CD14-positive monocyte (primary cell): Measurements from ENCODE around the gene ITSN1. TPM values are rescaled to one million over a fixed set of nuclear protein-coding genes. Genes with fewer than 3 reads are reported as not detected.

Experiments
- DNase-seq, 3 donors: peaks; one replicate each; pipeline ENCODE4 v3.0.0-alpha.2; 2011 to 2022
- H2AFZ ChIP-seq: 2 replicates; pipeline ENCODE4 v1.6.0; 2012; ENCODE audit warnings: mild to moderate bottlenecking, low read depth, low read length, inconsistent platforms; ENCODE audit not compliant: insufficient read depth, poor library complexity, severe bottlenecking
- H3K27ac ChIP-seq, 2 donors: 1 replicate in 1 of 2; 2 replicates in 1 of 2; pipeline ENCODE4 v1.5.1; 2012 to 2013; ENCODE audit warnings: low read length in 2 of 2, control low read depth in 1 of 2, inconsistent platforms in 1 of 2, low read depth in 1 of 2, mild to moderate bottlenecking in 1 of 2
- H3K27me3 ChIP-seq, 2 donors: one replicate each; pipeline versions ENCODE4 v1.6.0 to v1.6.1; 2011 to 2013; ENCODE audit warnings: low read length in 2 of 2; ENCODE audit not compliant: control insufficient read depth in 2 of 2, insufficient read depth in 2 of 2
- H3K36me3 ChIP-seq, 2 donors: replicated peaks in 1 of 2; 1 replicate in 1 of 2; 2 replicates in 1 of 2; pipeline versions ENCODE4 v1.5.1 to v1.6.1; 2012 to 2013; ENCODE audit warnings: low read length in 2 of 2, control low read depth in 1 of 2, inconsistent platforms in 1 of 2, mild to moderate bottlenecking in 1 of 2; ENCODE audit not compliant: insufficient read depth in 2 of 2, control insufficient read depth in 1 of 2
- H3K4me1 ChIP-seq, 2 donors: 1 replicate in 1 of 2; 2 replicates in 1 of 2; pipeline versions ENCODE4 v1.5.1 to v1.6.1; 2012 to 2013; ENCODE audit warnings: low read length in 2 of 2, control low read depth in 1 of 2, inconsistent platforms in 1 of 2, mild to moderate bottlenecking in 1 of 2, moderate library complexity in 1 of 2; ENCODE audit not compliant: insufficient read depth in 2 of 2, control insufficient read depth in 1 of 2
- H3K4me2 ChIP-seq: replicated peaks from 2 replicates; pipeline ENCODE3; 2012; ENCODE audit warnings: low read length, moderate library complexity, mild to moderate bottlenecking; ENCODE audit not compliant: poor library complexity, severe bottlenecking; ENCODE audit errors: extremely low read depth
- H3K4me3 ChIP-seq, 3 experiments: fragments of 200-600 bp in 1 of 3; sonication (generic) in 1 of 3; replicated peaks in 1 of 3; 1 replicate in 2 of 3; 2 replicates in 1 of 3; pipeline ENCODE4 v1.5.1; 2011 to 2013; ENCODE audit warnings: low read length in 3 of 3, mild to moderate bottlenecking in 3 of 3, control low read depth in 2 of 3, low read depth in 2 of 3, inconsistent platforms in 1 of 3, moderate library complexity in 1 of 3
- H3K79me2 ChIP-seq: 2 replicates; pipeline ENCODE4 v1.6.0; 2012; ENCODE audit warnings: mild to moderate bottlenecking, control low read depth, inconsistent platforms, low read length, moderate library complexity; ENCODE audit not compliant: insufficient read depth
- H3K9ac ChIP-seq: 2 replicates; pipeline ENCODE4 v1.6.0; 2017; ENCODE audit warnings: low read length, mild to moderate bottlenecking; ENCODE audit not compliant: insufficient read depth, poor library complexity, severe bottlenecking
- H3K9me3 ChIP-seq, 2 donors: replicated peaks in 1 of 2; 1 replicate in 1 of 2; 2 replicates in 1 of 2; pipeline versions ENCODE4 v1.5.1 to v1.6.1; 2012 to 2013; ENCODE audit warnings: low read length in 2 of 2, control low read depth in 1 of 2; ENCODE audit not compliant: control insufficient read depth in 1 of 2, insufficient read depth in 1 of 2
- H4K20me1 ChIP-seq: 2 replicates; pipeline ENCODE4 v1.6.0; 2012; ENCODE audit warnings: mild to moderate bottlenecking, low read length, control low read depth, moderate library complexity; ENCODE audit not compliant: insufficient read depth
- H3K27ac Mint-ChIP-seq, 7 donors: one replicate each; pipeline ENCODE4 v1.8.0; 2020; ENCODE audit warnings: mild to moderate bottlenecking in 7 of 7, mixed read lengths in 7 of 7, moderate library complexity in 6 of 7, inconsistent platforms in 2 of 7
- H3K27me3 Mint-ChIP-seq, 3 donors: one replicate each; pipeline ENCODE4 v1.8.0; 2021 to 2022; ENCODE audit warnings: low read depth in 3 of 3, mild to moderate bottlenecking in 3 of 3, mixed read lengths in 3 of 3, moderate library complexity in 3 of 3, inconsistent platforms in 1 of 3
- H3K36me3 Mint-ChIP-seq, 2 donors: one replicate each; pipeline ENCODE4 v1.8.0; 2020; ENCODE audit warnings: mixed read lengths in 2 of 2, inconsistent platforms in 1 of 2, mild to moderate bottlenecking in 1 of 2
- H3K4me1 Mint-ChIP-seq: one replicate; pipeline ENCODE4 v1.8.0; 2020; ENCODE audit warnings: mild to moderate bottlenecking, mixed read lengths
- H3K4me3 Mint-ChIP-seq, 2 donors: one replicate each; pipeline ENCODE4 v1.8.0; 2020; ENCODE audit warnings: mild to moderate bottlenecking in 2 of 2, mixed read lengths in 2 of 2, moderate library complexity in 1 of 2
- H3K9me3 Mint-ChIP-seq, 7 donors: one replicate each; pipeline ENCODE4 v1.8.0; 2020 to 2022; ENCODE audit warnings: mixed read lengths in 7 of 7, mild to moderate bottlenecking in 6 of 7, moderate library complexity in 6 of 7, inconsistent platforms in 2 of 7
- CTCF ChIP-seq: fragments of 200-600 bp; IDR thresholded peaks from one replicate; pipeline ENCODE4 v1.8.0; 2022; ENCODE audit warnings: antibody characterized with exemption, mild to moderate bottlenecking
- WGBS: methylation state at CpG from one replicate; pipeline ENCODE4 v1.1.5; 2013; ENCODE audit warnings: missing lambda C conversion rate; ENCODE audit not compliant: insufficient coverage; 5-methylcytosine and 5-hydroxymethylcytosine counted together
- intact Hi-C, 2 donors: fragments of 100-400 bp; cut with micrococcal nuclease; formaldehyde crosslinking; loops; one replicate each; pipeline versions ENCODE4 v1.15.0 to v1.15.1; 2023
- polyA plus RNA-seq, 3 donors: library from polyadenylated mRNA; depleted of rRNA in 1 of 3; unstranded in 2 of 3; stranded (reverse) in 1 of 3; fragments of 300-500 nt in 2 of 3; fragments of >200 nt in 1 of 3; fragmentation: Illumina TruSeq in 2 of 3; gene quantifications; 1 replicate in 2 of 3; 2 replicates in 1 of 3; pipeline ENCODE4 v1.2.3, GENCODE V29; 2012 to 2021

ITSN1 gene
- polyA plus RNA-seq, 3 donors, result 4.7 to 10.3 (median 5.1) TPM

- H3K27me3 Mint-ChIP-seq, result peaks cover 0 to 8% (median 3%) of the 10 kb centered on the region in 3 donors
- no peak for DNase-seq
- no peak for TF ChIP-seq CTCF
- no peaks in the 10 kb centered on the region for H3K27me3 ChIP-seq
- intact Hi-C loops, result no loop called here
- no peaks in the 10 kb centered on the region for H3K4me1 Mint-ChIP-seq
- H3K36me3 Mint-ChIP-seq, result no peaks in the 10 kb centered on the region
- H2AFZ ChIP-seq, result no peak overlapping the region
- no peaks in the 10 kb centered on the region for H3K4me1 ChIP-seq
- H3K27ac Mint-ChIP-seq, result no peak overlapping the region
- no peaks in the 10 kb centered on the region for H3K9me3 ChIP-seq
- H3K9me3 Mint-ChIP-seq, result no peaks in the 10 kb centered on the region
- no peaks in the 10 kb centered on the region for H4K20me1 ChIP-seq
- no peak overlapping the region for H3K9ac ChIP-seq
- no peak overlapping the region for H3K4me2 ChIP-seq
- H3K4me3 Mint-ChIP-seq, result no peak overlapping the region
- H3K27ac ChIP-seq, result no peak overlapping the region
- H3K36me3 ChIP-seq, result no peaks in the 10 kb centered on the region
- no peak overlapping the region for H3K4me3 ChIP-seq
- no CpG with 5 or more reads among the region's 6 CpGs for WGBS
- no peaks in the 10 kb centered on the region for H3K79me2 ChIP-seq
These were observed 210.2 kb downstream of the ITSN1 start for GRCh38 chr21:33852485-33852884.

- no peak for DNase-seq
- Mint-ChIP-seq H3K4me3 (no peak overlapping the region), H3K4me1 (no peaks in the 10 kb centered on the region), H3K27ac (peak overlapping the region in 1 of 7 donors; percentile 54), H3K9me3 (no peaks in the 10 kb centered on the region), H3K36me3 (no peaks in the 10 kb centered on the region), H3K27me3 (peaks cover 0 to 8% (median 0%) of the 10 kb centered on the region in 3 donors)
- H3K4me2 ChIP-seq, result no peak overlapping the region
- no peaks in the 10 kb centered on the region for H4K20me1 ChIP-seq
- no peak overlapping the region for H3K27ac ChIP-seq
- no peak overlapping the region for H2AFZ ChIP-seq
- no peaks in the 10 kb centered on the region for H3K9me3 ChIP-seq
- H3K4me3 ChIP-seq, result no peak overlapping the region
- no peak overlapping the region for H3K9ac ChIP-seq
- H3K4me1 ChIP-seq, result no peaks in the 10 kb centered on the region
- 80% methylated on average over 5 of the region's 5 CpGs for WGBS
- no peaks in the 10 kb centered on the region for H3K36me3 ChIP-seq
- intact Hi-C loops, result no loop called here
- H3K79me2 ChIP-seq, result no peaks in the 10 kb centered on the region
- no peaks in the 10 kb centered on the region for H3K27me3 ChIP-seq
- no peak for TF ChIP-seq CTCF
These were observed 212.3 kb downstream of the ITSN1 start for GRCh38 chr21:33854604-33855003.
